Kidney epithelial cell (primary cell): ENCODE results near the gene PLCB1. TPM values are rescaled to one million over a fixed set of nuclear protein-coding genes. Genes with fewer than 3 reads are reported as not detected.

Experiments
- DNase-seq: peaks from one replicate; pipeline ENCODE4 v3.0.0-alpha.2; 2010; ENCODE audit warnings: low read depth
- H3K27me3 ChIP-seq: 2 replicates; pipeline ENCODE4 v1.6.0; 2011; ENCODE audit warnings: low read length; ENCODE audit not compliant: control insufficient read depth, insufficient read depth
- H3K36me3 ChIP-seq: 2 replicates; pipeline ENCODE4 v1.5.1; 2011; ENCODE audit warnings: low read length; ENCODE audit not compliant: control insufficient read depth, insufficient read depth
- H3K4me3 ChIP-seq: 2 replicates; pipeline ENCODE4 v1.5.1; 2011; ENCODE audit warnings: low read depth, mild to moderate bottlenecking, control low read depth, low read length
- CTCF ChIP-seq: IDR thresholded peaks from 2 replicates; pipeline ENCODE4 v1.5.1; 2011; ENCODE audit warnings: mild to moderate bottlenecking, moderate library complexity, low read length, control low read depth, inconsistent platforms; ENCODE audit not compliant: insufficient read depth, poor library complexity, severe bottlenecking
- total RNA-seq: library from RNA; depleted of rRNA; stranded (reverse); fragments of >200 nt; gene quantifications from 2 replicates; pipeline ENCODE4 v1.2.3, GENCODE V29; 2015

PLCB1 gene
- total RNA-seq, 1 donor from 2014 or later, result 5.1 TPM

- TF ChIP-seq CTCF, result no peak
Measured at GRCh38 chr20:8296536-8296935, 164.5 kb downstream of the PLCB1 start.

GRCh38 chr20:8298426-8299043, 166.5 kb downstream of the PLCB1 start:
- no peaks in the 10 kb centered on the region for H3K27me3 ChIP-seq
- TF ChIP-seq CTCF, result no peak
- H3K36me3 ChIP-seq, result no peaks in the 10 kb centered on the region
- no peak for DNase-seq
- no peak overlapping the region for H3K4me3 ChIP-seq

More at GRCh38 chr20:8296536-8296935, 164.5 kb downstream of the PLCB1 start:
- H3K27me3 ChIP-seq, result no peaks in the 10 kb centered on the region
- DNase-seq, result no peak
- no peaks in the 10 kb centered on the region for H3K36me3 ChIP-seq
- H3K4me3 ChIP-seq, result no peak overlapping the region

GRCh38 chr20:8299921-8300320, 167.9 kb downstream of the PLCB1 start:
- no peaks in the 10 kb centered on the region for H3K27me3 ChIP-seq
- TF ChIP-seq CTCF, result no peak
- no peak for DNase-seq
- H3K36me3 ChIP-seq, result no peaks in the 10 kb centered on the region
- H3K4me3 ChIP-seq, result no peak overlapping the region

DNA sequence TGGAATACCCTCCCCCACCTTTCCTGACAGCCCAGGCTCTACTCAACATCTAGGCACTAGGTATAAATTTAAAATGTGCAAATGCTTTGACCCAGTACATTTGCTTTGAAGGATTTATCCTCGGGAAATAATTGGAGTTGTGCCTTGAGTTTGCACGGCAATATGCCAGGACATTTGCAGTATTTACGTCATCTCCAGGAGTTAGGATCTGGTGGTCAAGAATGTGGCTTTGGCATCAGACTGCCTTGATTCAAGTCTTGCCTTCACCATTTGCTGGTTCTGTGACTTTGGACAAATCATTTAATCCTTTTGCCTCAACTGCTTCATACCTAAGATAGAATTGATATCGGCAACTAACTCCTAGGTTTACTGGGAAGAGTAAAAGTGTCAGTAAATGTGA, 169.6 kb downstream of the PLCB1 start:
- no peak overlapping the region for H3K4me3 ChIP-seq
- no peak for TF ChIP-seq CTCF
- no peaks in the 10 kb centered on the region for H3K27me3 ChIP-seq
- no peaks in the 10 kb centered on the region for H3K36me3 ChIP-seq
- DNase-seq, result no peak

DNA sequence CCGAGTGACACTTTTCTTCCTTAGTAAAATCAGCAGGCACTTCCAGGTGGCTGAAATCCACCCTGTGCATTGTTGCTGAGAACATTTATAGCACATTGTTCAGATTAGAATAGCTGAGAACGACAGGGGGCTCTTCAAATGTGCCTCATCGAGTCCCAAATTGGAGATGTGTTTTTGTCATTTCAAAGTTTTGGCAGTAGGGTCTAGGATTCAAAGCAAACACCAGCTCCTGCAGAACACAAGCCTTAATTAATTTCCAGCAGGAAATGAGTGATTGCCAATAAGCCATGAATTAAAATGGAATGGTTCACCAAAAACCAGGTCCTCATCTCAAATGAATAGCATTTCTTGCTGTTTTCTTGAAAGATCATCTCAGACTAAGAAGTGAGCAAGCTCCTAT, 171.6 kb downstream of the PLCB1 start:
- no peaks in the 10 kb centered on the region for H3K36me3 ChIP-seq
- H3K27me3 ChIP-seq, result no peaks in the 10 kb centered on the region
- no peak for DNase-seq
- H3K4me3 ChIP-seq, result no peak overlapping the region
- no peak for TF ChIP-seq CTCF

DNA sequence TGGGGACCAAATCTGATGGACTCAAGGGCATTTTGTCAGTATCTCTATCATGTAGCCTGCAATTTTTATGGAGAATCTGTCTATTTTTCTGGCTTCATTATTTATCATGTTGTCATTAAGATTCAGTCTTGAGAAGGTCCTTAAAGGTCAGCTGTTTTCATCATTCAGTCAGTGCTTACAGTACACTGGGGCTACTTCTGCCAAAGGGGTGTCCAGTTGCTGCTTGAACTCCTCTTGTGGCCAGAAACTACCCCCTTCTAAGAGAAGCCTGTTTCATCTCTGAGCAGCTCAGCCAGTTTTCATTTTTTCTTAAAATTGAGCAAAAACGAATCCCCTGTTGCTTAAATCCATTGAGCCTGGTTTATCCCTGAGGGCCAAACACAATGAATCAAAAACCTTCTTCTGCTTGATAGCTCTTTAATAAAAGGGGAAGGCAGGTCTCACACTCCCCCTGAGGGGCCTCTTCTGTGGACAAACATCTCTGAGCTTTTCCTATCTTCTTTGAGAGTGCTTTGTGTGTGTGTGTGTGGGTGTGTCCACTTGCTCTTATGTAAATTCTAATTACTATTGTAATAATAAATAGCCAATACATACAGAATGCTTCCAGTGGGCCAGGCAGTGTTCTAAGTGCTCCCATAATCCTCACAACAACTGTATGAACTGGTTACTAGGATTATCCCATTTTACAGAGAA, 172.2 kb downstream of the PLCB1 start:
- H3K36me3 ChIP-seq, result no peaks in the 10 kb centered on the region
- no peaks in the 10 kb centered on the region for H3K27me3 ChIP-seq
- no peak for TF ChIP-seq CTCF
- DNase-seq, result no peak
- no peak overlapping the region for H3K4me3 ChIP-seq
